ENCODE results near the gene MT1F.

DNA sequence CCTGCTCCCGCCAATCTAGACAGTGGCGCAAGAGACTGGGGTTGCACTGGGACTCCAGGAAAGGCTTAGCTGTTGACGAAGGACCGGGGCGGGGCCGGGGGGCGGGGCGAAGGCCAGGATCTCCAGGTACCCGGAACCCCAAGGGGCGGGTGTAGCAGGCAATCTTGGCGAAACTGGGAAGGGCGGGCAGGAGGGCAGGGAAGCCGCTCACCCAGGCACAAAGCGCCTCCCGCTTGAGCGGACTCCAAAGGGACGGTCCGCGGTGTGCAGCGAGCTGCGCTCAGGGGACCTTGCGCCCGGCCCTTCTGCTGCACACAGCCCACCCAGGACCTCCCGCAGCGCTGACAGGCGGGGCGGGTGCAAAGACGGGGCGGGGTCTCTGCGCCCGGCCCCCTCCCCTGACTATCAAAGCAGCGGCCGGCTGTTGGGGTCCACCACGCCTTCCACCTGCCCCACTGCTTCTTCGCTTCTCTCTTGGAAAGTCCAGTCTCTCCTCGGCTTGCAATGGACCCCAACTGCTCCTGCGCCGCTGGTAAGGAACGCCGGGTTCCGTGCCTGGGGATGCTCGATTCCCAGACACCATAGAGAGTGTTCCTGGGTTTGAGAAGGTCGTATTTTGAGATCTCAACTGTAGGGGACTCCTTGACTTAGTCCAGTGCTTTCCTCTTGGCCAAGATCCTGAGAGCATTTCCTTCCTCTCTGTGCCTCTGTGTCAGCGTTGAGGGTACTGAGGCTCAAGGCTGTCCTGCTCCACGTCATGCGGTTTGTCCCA is at the start of gene MT1F:
- no peak for TF ChIP-seq EZH2 (IDR thresholded peaks at IDR 0.05)
- TF ChIP-seq POLR2AphosphoS5 (IDR thresholded peaks at IDR 0.05; ENCODE audit: borderline replicate concordance, low read depth, low read length): no peak
- no peak for TF ChIP-seq FOXP2 (optimal IDR thresholded peaks at IDR 0.05; ENCODE audit: control extremely low read depth, extremely low read length, insufficient read depth)

Data from SK-N-MC (cell line).